GM12873 (cell line): Measurements from ENCODE around the gene CAVIN2.

Experiments
- CTCF ChIP-seq: IDR thresholded peaks from 2 replicates; pipeline ENCODE4 v1.5.1; 2012; ENCODE audit warnings: low read depth, mild to moderate bottlenecking, moderate library complexity, low read length, control low read depth; ENCODE audit not compliant: insufficient read depth; ENCODE audit errors: missing control alignments

CAVIN2 gene

GRCh38 chr2:191846515-191847476, at the start of gene CAVIN2:
TSS of gene CAVIN2 (minus strand) at chr2:191847088. CDS start at chr2:191846925, 163 bp downstream.
- no peak for TF ChIP-seq CTCF

GRCh38 chr2:191895743-191896142, 48.9 kb upstream of the CAVIN2 start:
- TF ChIP-seq CTCF, result no peak

GRCh38 chr2:191895195-191895594, 48.3 kb upstream of the CAVIN2 start:
- no peak for TF ChIP-seq CTCF

- no peak for TF ChIP-seq CTCF
Measured at GRCh38 chr2:191894681-191895147, 47.8 kb upstream of the CAVIN2 start.

GRCh38 chr2:191892391-191892790, 45.5 kb upstream of the CAVIN2 start:
- no peak for TF ChIP-seq CTCF

- TF ChIP-seq CTCF, result no peak
Measured at GRCh38 chr2:191891656-191892055, 44.8 kb upstream of the CAVIN2 start.

GRCh38 chr2:191889931-191890330, 43.0 kb upstream of the CAVIN2 start:
- no peak for TF ChIP-seq CTCF
